ENCODE measurements around the gene CUTC. TPM values are rescaled to one million over a fixed set of nuclear protein-coding genes. Genes with fewer than 3 reads are reported as not detected.

The CUTC gene, protein sequence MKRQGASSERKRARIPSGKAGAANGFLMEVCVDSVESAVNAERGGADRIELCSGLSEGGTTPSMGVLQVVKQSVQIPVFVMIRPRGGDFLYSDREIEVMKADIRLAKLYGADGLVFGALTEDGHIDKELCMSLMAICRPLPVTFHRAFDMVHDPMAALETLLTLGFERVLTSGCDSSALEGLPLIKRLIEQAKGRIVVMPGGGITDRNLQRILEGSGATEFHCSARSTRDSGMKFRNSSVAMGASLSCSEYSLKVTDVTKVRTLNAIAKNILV
- total RNA-seq, result 22.6 TPM in 2 replicates
- polyA plus RNA-seq, result 16.7 and 19.4 TPM in 2 replicates
- polyA plus RNA-seq (2012), result 12.9 and 15.5 TPM in 2 replicates
- 5.2 and 11.2 TPM in 2 replicates for polyA minus RNA-seq (ENCODE audit: low replicate concordance)

- Histone ChIP-seq H3K27ac (ENCODE audit: insufficient read depth, low read length) (peak within 1 kb of the TSS; percentile 91), H4K20me1 (ENCODE audit: control insufficient read depth, extremely low read depth, insufficient read depth, low read length) (no peaks in the 10 kb centered on the region), H3K9ac (ENCODE audit: insufficient read depth, low read length) (peak within 1 kb of the TSS; percentile 83), H3K27me3 (ENCODE audit: control insufficient read depth, insufficient read depth, low read length) (no peaks in the 10 kb centered on the region), H3K4me1 (ENCODE audit: control insufficient read depth, extremely low read depth, insufficient read depth, low read length) (peaks cover 5% of the 10 kb centered on the region), H3K36me3 (ENCODE audit: control insufficient read depth, insufficient read depth, low read length) (no peaks in the 10 kb centered on the region), H3K9me3 (ENCODE audit: control insufficient read depth, insufficient read depth, low read depth, low read length) (no peaks in the 10 kb centered on the region), H3K4me2 (ENCODE audit: extremely low read depth, insufficient read depth, low read length) (peak within 1 kb of the TSS; percentile 93), H3K4me3 (replicated peaks in 1 of 4; ENCODE audit: control extremely low read depth in 1 of 4, insufficient read depth in 1 of 4, low read depth in 3 of 4, low read length in 4 of 4) (peak within 1 kb of the TSS; percentile 93 to 97 (median 96)), H2AFZ (ENCODE audit: low read length) (peak within 1 kb of the TSS; percentile 98), H3K79me2 (ENCODE audit: control insufficient read depth, insufficient read depth, low read length) (peaks cover 14% of the 10 kb centered on the region)
- peak; percentile 95 to 96 for DNase-seq (ENCODE audit: low read depth in 2 of 2)
- no peak for TF ChIP-seq EZH2 (IDR thresholded peaks at IDR 0.05; ENCODE audit: low read length, missing control alignments)
- TF ChIP-seq CTCF (conservative IDR thresholded peaks at IDR 0.05 in 1 of 2, IDR thresholded peaks at IDR 0.05 in 1 of 2; ENCODE audit: low read depth in 1 of 2, low read length in 2 of 2), result peak in 1 of 2 donors; percentile 23
These were observed at the start of gene CUTC, which contains the start of gene COX15 for GRCh38 chr10:99732033-99732842. TSS of gene CUTC (plus strand) at chr10:99732234. CDS start at chr10:99732349, 115 bp downstream. TSS of gene COX15 (minus strand) at chr10:99732127. CDS start at chr10:99732049, 78 bp downstream.

GRCh38 chr10:99682752-99683151, 49.3 kb upstream of the CUTC start:
- TF ChIP-seq EZH2 (IDR thresholded peaks at IDR 0.05; ENCODE audit: low read length, missing control alignments), result no peak
- no peak for TF ChIP-seq CTCF (conservative IDR thresholded peaks at IDR 0.05 in 1 of 2, IDR thresholded peaks at IDR 0.05 in 1 of 2; ENCODE audit: low read depth in 1 of 2, low read length in 2 of 2)
- Histone ChIP-seq H3K27me3 (ENCODE audit: control insufficient read depth, insufficient read depth, low read length) (no peaks in the 10 kb centered on the region), H2AFZ (ENCODE audit: low read length) (no peak overlapping the region), H3K9ac (ENCODE audit: insufficient read depth, low read length) (no peak overlapping the region), H3K27ac (ENCODE audit: insufficient read depth, low read length) (no peak overlapping the region), H3K36me3 (ENCODE audit: control insufficient read depth, insufficient read depth, low read length) (peaks cover 7% of the 10 kb centered on the region), H3K4me1 (ENCODE audit: control insufficient read depth, extremely low read depth, insufficient read depth, low read length) (peaks cover 3% of the 10 kb centered on the region), H3K79me2 (ENCODE audit: control insufficient read depth, insufficient read depth, low read length) (no peaks in the 10 kb centered on the region), H3K4me3 (replicated peaks in 1 of 4; ENCODE audit: control extremely low read depth in 1 of 4, insufficient read depth in 1 of 4, low read depth in 3 of 4, low read length in 4 of 4) (no peak overlapping the region), H3K4me2 (ENCODE audit: extremely low read depth, insufficient read depth, low read length) (no peak overlapping the region), H4K20me1 (ENCODE audit: control insufficient read depth, extremely low read depth, insufficient read depth, low read length) (no peaks in the 10 kb centered on the region), H3K9me3 (ENCODE audit: control insufficient read depth, insufficient read depth, low read depth, low read length) (no peaks in the 10 kb centered on the region)
- peak in 1 of 2 donors; percentile 28 for DNase-seq (ENCODE audit: low read depth in 2 of 2)

DNA sequence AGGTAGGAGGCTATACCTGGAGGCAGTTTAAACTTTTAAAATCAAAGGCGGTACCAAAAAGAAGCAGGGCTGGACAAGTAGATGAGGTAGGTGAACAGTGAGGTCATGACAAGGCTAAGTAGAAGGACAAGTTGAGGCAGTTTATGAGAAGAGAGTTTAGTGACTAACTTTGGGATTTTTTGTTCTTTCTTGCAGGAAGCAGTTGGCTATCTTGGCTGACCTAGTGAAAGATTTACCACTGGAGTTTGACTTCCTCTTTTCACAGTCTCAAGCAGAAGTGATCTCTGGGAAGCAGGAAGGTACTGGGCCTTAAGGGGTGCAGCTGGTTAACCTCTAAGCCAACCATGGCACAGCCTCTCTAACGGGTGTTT, 46.5 kb upstream of the CUTC start:
- no peak for DNase-seq (ENCODE audit: low read depth in 2 of 2)
- Histone ChIP-seq H3K4me2 (ENCODE audit: extremely low read depth, insufficient read depth, low read length) (no peak overlapping the region), H2AFZ (ENCODE audit: low read length) (no peak overlapping the region), H3K79me2 (ENCODE audit: control insufficient read depth, insufficient read depth, low read length) (no peaks in the 10 kb centered on the region), H3K9me3 (ENCODE audit: control insufficient read depth, insufficient read depth, low read depth, low read length) (no peaks in the 10 kb centered on the region), H3K27ac (ENCODE audit: insufficient read depth, low read length) (no peak overlapping the region), H3K9ac (ENCODE audit: insufficient read depth, low read length) (no peak overlapping the region), H3K36me3 (ENCODE audit: control insufficient read depth, insufficient read depth, low read length) (peaks cover 1% of the 10 kb centered on the region), H3K4me1 (ENCODE audit: control insufficient read depth, extremely low read depth, insufficient read depth, low read length) (peaks cover 3% of the 10 kb centered on the region), H3K4me3 (replicated peaks in 1 of 4; ENCODE audit: control extremely low read depth in 1 of 4, insufficient read depth in 1 of 4, low read depth in 3 of 4, low read length in 4 of 4) (no peak overlapping the region), H3K27me3 (ENCODE audit: control insufficient read depth, insufficient read depth, low read length) (no peaks in the 10 kb centered on the region), H4K20me1 (ENCODE audit: control insufficient read depth, extremely low read depth, insufficient read depth, low read length) (no peaks in the 10 kb centered on the region)
- TF ChIP-seq EZH2 (IDR thresholded peaks at IDR 0.05; ENCODE audit: low read length, missing control alignments) (no peak), CTCF (conservative IDR thresholded peaks at IDR 0.05 in 1 of 2, IDR thresholded peaks at IDR 0.05 in 1 of 2; ENCODE audit: low read depth in 1 of 2, low read length in 2 of 2) (no peak)

Measured in fibroblast of lung (primary cell).